ENCODE measurements around the gene MTMR12.

DNA sequence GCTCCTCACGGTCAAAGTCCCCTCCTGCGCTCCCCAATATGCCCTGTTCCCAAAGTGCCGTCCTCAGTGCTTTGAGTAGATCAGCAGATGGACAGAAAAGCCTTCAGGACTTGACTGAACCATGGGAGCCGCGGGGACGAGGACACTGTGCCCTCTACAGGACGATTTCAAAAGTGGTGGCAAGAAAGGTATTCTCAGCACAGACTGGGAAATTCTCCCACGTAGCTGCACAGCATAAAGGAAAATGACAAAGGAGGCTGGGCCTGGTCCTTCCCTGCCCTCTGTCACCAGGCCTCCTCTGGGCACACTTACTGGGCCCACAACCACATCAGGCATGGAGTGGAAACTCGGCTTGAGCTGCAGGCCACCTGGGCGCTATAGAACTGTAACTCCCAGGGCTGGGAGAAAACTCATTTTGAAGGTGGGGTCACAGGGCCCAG, 16.7 kb upstream of the MTMR12 start:
- TF ChIP-seq TAF1 (IDR thresholded peaks at IDR 0.05; ENCODE audit: borderline replicate concordance, low read depth, low read length) = no peak
- no peak for TF ChIP-seq POLR2A (IDR thresholded peaks at IDR 0.05; ENCODE audit: low read depth, low read length)

Data from GM12892 (cell line).